Stimulated activated CD8-positive, alpha-beta memory T cell treated with anti-CD3 and anti-CD28 coated beads, Interleukin-2, amount 100 ng/mL, for 48 hours (primary cell): Measurements from ENCODE around the gene ZBED2.
A peak's percentile ranks its signal among the peaks of the same experiment; 100 is the strongest.
"Not testable (repeated sequence)": the region's sequence is repeated elsewhere in the genome, so short reads cannot be mapped to it uniquely, and the experiment has no call there.

Experiments used
- DNase-seq, 2 donors: peaks; one replicate each; pipeline ENCODE4 v3.0.0-alpha.2; 2020; ENCODE audit warnings: low read depth in 2 of 2

Gene ZBED2, protein sequence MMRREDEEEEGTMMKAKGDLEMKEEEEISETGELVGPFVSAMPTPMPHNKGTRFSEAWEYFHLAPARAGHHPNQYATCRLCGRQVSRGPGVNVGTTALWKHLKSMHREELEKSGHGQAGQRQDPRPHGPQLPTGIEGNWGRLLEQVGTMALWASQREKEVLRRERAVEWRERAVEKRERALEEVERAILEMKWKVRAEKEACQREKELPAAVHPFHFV

DNA sequence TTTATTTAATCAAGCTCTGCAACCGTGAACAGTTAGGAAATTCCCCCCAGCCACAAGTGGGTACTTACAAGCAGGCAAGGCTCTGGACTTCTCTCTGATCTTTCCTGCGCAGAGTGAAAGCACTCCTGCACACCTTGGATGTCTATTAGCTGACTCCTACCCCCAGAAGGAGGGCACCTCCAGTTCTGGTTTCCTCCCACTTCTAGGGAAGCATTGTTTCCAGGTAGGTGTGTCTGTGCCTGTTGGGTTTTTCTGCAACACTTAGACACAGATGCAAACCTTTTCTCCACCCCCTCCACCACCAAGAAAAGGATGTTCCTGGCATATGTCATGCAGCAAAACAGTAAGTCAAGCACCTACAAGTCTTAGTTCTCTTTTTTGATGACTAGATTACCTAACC, at the start of gene ZBED2:
Gene ZBED2 (minus strand): TSS at position 115 of the 400 bp plus-strand sequence. CDS start 1,145 bp downstream, outside the sequence.
- no peak for DNase-seq

DNA sequence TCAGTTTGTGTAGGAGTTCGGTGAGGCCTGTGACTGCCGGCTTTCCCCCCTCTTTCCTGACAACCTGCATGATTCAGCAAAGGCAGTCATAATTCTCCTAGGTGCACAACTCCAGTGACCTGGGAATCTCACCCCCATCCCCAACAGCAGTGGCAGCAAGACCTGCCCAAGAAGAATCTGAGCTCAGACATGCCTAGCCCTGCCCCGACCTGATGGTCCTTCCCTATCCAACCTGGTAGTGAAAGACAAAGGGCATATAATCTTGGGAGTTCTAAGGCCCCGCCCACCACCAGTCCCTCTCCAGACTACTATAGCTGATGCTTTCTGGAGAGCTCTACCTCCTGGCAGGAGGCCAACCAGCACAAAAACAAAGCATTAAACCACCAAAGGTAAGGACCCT, 44.2 kb upstream of the ZBED2 start:
- no peak for DNase-seq

GRCh38 chr3:111636366-111636885, 41.3 kb upstream of the ZBED2 start:
- DNase-seq: no peak

DNA sequence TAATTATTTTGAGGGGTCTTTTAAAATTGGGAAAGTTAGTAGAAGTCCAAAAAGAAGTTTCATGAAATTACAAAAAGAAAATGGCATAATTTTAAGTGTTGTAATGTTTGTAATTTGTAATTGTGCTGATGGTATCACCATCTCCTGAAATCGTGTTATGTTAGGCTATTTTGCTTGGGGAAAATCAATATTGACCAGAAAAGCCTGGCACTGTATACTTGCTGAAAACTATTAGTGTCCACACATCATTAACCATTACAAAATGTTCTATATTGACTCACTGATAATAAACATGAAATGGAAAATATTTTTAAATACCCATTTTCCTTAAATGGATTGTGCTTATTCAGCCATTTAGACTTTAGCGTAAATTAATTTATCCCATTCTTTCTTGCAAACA, 40.3 kb upstream of the ZBED2 start:
- no peak for DNase-seq

DNA sequence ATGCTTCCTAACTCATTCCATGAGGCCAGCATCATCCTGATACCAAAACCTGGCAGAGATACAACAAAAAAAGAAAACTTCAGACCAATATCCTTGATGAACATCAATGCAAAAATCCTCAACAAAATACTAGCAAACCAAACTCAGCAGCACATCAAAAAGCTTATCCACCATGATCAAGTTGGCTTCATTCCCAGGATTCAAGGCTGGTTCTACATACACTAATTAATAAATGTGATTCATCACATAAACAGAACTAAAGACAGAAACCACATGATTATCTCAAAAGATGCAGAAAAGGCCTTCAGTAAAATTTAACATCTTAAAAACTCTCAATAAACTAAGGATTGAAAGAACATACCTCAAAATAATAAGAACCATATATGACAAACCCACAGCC, 35.5 kb upstream of the ZBED2 start:
- DNase-seq: not testable (repeated sequence)

DNA sequence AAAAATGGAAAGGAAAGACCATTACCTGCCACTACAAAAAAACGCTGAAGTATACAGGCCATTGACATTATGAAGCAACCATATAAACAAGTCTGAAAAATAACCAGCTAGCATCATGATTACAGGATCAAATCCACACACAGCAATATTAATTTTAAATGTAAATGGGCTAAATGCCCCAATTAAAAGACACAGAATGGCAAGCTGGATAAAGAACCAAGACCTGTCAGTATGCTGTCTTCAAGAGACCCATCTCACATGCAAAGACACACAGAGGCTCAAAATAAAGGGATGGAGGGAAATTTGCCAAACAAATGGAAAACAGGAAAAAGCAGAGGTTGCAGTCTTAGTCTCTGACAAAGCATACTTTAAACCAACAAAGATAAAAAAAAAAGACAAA, 33.9 kb upstream of the ZBED2 start:
- DNase-seq: not testable (repeated sequence)

DNA sequence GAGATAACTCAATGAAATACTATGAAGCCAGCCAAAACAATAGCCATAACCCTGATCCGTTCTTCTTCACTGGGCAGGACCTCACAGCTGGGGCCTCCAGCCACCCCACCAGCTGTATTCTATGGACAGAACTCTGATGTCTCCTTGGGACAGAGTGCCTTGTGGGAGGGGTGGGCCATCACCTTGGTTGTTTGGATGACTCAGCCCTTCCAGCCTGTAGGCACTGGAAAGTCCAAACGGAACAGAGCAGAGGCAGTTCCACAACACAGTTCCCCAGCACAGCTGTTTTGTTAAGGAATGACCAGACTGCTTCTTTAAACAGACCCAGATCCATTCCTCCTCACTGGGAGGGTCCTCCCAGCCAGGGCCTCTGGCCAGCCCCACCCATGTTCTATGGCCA, 31.9 kb upstream of the ZBED2 start:
- DNase-seq: no peak

- DNase-seq: peak in 1 of 2 donors; percentile 46
Measured at GRCh38 chr3:111621535-111621934, 26.4 kb upstream of the ZBED2 start.

DNA sequence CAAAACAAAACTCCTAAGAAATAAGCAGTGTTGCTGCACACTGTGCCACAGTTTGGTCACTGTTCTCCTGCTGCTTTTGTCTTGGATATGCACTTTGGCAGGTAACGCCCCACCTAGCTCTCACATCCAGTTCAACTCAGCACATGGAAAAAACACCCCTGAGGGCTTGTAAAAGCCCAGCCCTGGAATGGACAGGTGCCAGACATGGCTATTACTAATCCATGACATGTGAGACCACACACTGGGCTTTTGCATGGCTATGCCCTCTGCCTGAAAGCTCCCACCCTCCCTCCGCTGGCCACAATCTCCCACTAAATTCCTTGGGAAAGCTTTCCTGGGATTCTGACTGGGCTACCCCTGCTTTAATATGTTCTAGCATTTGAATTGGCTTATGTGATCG, 24.7 kb upstream of the ZBED2 start:
- DNase-seq: no peak

DNA sequence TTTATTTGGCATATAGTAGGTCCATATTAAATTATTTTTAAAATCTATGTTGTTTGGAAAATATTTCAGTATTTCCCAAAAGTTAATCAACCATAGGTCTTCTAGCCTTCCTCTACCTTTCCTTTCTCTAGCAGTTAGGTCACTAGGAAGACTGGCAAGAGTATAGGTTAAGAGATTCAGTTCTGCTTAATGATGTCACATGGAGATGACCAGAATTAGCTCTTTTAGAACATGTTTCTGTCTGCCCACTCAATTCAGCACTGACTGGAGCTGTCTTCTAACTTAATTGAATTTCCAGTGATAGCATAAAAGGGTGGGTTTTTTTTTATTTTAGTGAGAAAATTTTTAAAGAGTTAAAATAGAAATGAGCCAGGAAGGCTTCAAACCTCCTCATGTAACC, 23.8 kb upstream of the ZBED2 start:
- no peak for DNase-seq

GRCh38 chr3:111617912-111618601, 22.9 kb upstream of the ZBED2 start:
- DNase-seq: no peak

- no peak for DNase-seq
Measured at GRCh38 chr3:111617406-111617805, 22.3 kb upstream of the ZBED2 start.

DNA sequence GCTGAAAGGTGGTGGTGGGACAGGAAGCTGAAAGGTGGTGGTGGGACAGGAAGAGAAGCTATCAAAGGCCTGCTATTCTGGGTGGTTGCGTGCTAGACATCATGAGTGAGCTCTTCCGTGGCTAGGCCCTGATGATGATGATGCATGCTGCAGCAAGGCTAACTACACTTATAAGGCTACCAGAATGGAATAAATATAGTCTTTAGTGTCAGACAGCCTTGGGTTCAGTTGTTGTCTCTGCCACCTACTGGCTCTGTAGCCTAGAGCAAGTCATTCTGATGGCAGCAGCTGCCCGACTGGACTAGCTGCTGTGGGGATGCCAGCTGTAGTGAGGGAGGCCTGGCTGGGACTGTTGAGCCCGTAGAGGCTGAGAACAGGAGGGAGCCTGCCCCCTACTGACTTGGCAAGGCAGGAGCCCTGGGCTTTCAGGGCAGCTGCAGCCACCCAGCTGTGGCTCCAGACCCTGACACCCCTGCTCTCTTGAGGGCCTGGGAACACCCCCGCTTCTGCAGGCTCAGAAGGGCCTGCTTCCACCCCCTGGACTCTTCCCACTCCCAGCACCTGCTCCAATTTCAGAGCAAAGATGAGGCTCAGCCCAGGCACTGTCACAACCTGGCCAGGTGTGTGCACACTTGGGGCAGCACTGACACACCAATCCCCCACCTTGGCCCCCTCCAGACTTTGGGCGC, 21.4 kb upstream of the ZBED2 start:
- peak; percentile 37 to 57 for DNase-seq

GRCh38 chr3:111615880-111616279, 20.7 kb upstream of the ZBED2 start:
- no peak for DNase-seq

- no peak for DNase-seq
Measured at GRCh38 chr3:111613294-111613693, 18.1 kb upstream of the ZBED2 start.

DNA sequence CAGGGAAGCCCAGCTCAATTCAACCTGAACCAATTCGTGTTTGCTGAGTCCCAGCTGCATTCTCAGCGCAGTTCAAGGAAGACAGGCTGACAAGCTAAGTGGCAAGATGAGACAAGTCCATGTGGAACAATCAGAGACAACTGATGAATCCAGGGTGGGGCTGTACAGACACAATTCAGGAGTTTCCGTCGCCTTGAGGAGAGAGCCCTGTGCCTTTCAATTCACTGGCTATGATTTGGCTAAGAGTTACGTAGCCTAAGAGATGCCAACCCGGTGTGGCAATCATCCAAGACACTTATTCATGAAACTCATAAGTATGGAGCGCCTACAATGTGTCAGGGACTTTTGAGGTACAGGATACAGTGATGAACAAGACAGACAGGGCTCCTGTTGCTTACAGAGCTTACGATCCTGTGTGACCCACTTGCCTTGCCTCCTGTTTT, 15.5 kb upstream of the ZBED2 start:
- DNase-seq: no peak

DNA sequence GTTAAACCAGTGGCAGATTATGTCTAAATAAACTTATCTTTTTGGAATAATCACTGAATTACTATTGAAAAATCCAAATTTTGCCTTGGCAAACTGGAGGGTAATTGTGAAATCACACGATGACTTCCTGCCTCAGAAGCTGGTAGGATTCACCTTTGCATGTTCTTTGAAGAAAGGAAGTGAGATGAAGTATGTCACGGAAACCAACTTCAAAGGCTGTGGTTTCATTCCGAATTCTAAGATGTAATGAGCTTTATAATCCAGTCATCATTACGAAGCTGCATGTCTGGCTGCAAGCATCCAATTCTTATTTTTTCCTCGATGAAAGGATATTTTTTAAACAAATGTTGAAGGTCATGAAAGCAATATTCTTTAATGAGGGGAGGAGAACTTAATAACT, 15.0 kb upstream of the ZBED2 start:
- no peak for DNase-seq

DNA sequence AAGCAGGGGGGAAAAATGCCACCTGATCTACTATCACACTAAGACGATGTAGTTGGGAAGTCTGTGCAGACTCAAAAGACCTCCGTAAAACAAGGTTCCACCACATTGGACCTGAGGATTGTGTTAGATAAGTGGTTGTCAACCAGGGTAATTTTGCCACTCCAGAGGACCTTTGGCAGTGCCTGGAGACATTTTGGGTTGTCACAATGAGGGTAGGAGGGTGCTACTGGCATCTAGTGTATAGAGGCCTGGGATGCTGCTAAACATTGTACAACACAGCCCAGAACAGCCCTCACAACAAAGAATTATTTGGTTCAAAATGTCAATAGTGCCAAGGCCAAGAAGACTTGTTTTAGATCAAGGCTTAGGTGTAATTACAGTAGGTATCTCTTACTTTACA, 14.6 kb upstream of the ZBED2 start:
- DNase-seq: no peak

GRCh38 chr3:111608383-111608782, 13.2 kb upstream of the ZBED2 start:
- DNase-seq: no peak

DNA sequence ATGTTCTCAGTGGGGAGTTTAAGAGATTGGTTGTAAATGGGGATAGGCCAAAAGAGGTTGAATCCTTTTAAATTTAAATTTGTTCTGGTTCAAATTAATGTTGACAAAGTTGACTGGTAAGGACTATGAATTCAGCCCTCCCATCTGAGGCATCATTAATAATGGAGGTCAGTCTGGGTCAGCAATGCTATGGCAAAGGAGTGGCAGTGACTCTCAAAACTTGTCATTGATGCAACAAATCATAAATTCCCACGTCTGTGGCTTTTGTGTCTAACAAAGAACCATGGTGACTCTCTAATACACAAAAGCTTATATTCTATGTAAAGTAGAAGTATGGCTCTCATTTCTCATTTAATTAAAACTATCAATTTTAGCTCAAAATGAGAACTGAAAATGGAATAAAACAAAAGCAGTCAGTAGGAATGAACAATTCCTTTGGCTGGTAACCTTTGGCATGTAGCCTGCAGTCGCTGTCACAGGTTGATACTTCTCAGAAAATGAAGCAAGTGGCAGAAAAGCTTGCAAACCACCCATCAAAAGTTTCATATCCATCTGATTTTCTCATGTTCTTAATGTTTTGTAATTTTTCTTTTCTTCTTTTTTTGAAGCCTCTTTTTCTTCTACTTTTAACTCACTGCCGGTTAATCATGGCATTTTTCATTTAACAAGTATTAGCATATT, 12.2 kb upstream of the ZBED2 start:
- DNase-seq: no peak

DNA sequence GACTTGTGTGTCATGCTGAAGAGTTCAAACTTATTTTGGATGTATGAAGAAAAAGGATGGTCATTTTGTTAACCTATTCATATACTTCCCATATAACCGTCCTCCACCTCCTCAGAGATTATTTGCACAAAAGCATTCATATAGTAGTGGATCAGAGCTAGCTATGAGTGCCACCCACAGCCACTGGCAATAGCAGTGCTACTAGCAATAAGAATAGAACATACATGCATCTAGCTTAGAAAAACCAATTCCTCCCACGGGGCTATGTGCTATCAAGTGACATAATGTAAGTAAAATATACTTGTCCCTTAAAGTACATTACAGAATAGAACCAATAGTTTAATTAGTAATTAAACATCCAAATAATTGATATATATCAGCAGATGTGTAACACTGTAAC, 10.3 kb upstream of the ZBED2 start:
- DNase-seq: no peak

GRCh38 chr3:111605018-111605417, 9.9 kb upstream of the ZBED2 start:
- no peak for DNase-seq
